Natural killer cell treated with Interleukin-12 subunit alpha and Interleukin-12 subunit beta and Interleukin-15 and Interleukin-18, amount 100 ng/mL, for 72 hours (primary cell): ENCODE measurements around the gene CD4. TPM values are rescaled to one million over a fixed set of nuclear protein-coding genes. Genes with fewer than 3 reads are reported as not detected.

ENCODE experiments used
- ATAC-seq, 2 donors: fragments of 150-1000 bp; cut with Tn5 transposase in 1 of 2; sonication (Bioruptor Pico), chemical (Tn5 transposase) in 1 of 2; 2 replicates each; pipeline ENCODE4 v1.10.0; 2021
- DNase-seq: peaks from one replicate; pipeline ENCODE4 v3.0.0; 2022; ENCODE audit warnings: low spot score
- H3K27ac Mint-ChIP-seq, 2 donors: 1 replicate in 1 of 2; 2 replicates in 1 of 2; pipeline ENCODE4 v1.8.0; 2022; ENCODE audit warnings: mixed read lengths in 2 of 2, mild to moderate bottlenecking in 1 of 2, moderate library complexity in 1 of 2
- H3K27me3 Mint-ChIP-seq, 2 donors: 1 replicate in 1 of 2; 2 replicates in 1 of 2; pipeline ENCODE4 v1.8.0; 2022; ENCODE audit warnings: mixed read lengths in 2 of 2
- H3K36me3 Mint-ChIP-seq: one replicate; pipeline ENCODE4 v1.8.0; 2022; ENCODE audit warnings: mixed read lengths
- H3K4me1 Mint-ChIP-seq, 2 donors: 1 replicate in 1 of 2; 2 replicates in 1 of 2; pipeline ENCODE4 v1.8.0; 2022; ENCODE audit warnings: low read depth in 2 of 2, mixed read lengths in 2 of 2, mild to moderate bottlenecking in 1 of 2
- H3K4me3 Mint-ChIP-seq: one replicate; pipeline ENCODE4 v1.8.0; 2022; ENCODE audit warnings: mixed read lengths
- H3K9me3 Mint-ChIP-seq: 2 replicates; pipeline ENCODE4 v1.8.0; 2022; ENCODE audit warnings: mixed read lengths
- total RNA-seq, 2 donors: library from RNA; stranded (reverse); gene quantifications; one replicate each; pipeline ENCODE4 v1.2.3, GENCODE V29; 2022

Gene CD4
- total RNA-seq, 2 donors from 2014 or later, result 0.43 to 5.4 TPM

GRCh38 chr12:6827437-6827911, 38.1 kb downstream of the CD4 start:
- peaks cover 68 to 73% of the 10 kb centered on the region in 2 donors for H3K27me3 Mint-ChIP-seq
- H3K27ac Mint-ChIP-seq, result no peak overlapping the region
- no peak for DNase-seq
- no peak for ATAC-seq
- H3K4me1 Mint-ChIP-seq, result peaks cover 19 to 27% of the 10 kb centered on the region in 2 donors
- H3K36me3 Mint-ChIP-seq, result no peaks in the 10 kb centered on the region
- no peaks in the 10 kb centered on the region for H3K9me3 Mint-ChIP-seq
- H3K4me3 Mint-ChIP-seq, result peak overlapping the region; percentile 51

- Mint-ChIP-seq H3K4me1 (peaks cover 19 to 22% of the 10 kb centered on the region in 2 donors), H3K4me3 (peak within 1 kb of the TSS; percentile 83), H3K9me3 (no peaks in the 10 kb centered on the region), H3K36me3 (no peaks in the 10 kb centered on the region), H3K27me3 (peaks cover 62 to 67% of the 10 kb centered on the region in 2 donors), H3K27ac (peak within 1 kb of the TSS in 1 of 2 donors; percentile 61)
- peak; percentile 26 to 37 for ATAC-seq
- no peak for DNase-seq
These were observed 38.9 kb downstream of the CD4 start, which contains the start of gene P3H3 for GRCh38 chr12:6827982-6828780. TSS of gene P3H3 (plus strand) at chr12:6828407. CDS start at chr12:6828441, 34 bp downstream.

- Mint-ChIP-seq H3K9me3 (no peaks in the 10 kb centered on the region), H3K27me3 (peaks cover 59 to 67% of the 10 kb centered on the region in 2 donors), H3K36me3 (no peaks in the 10 kb centered on the region), H3K27ac (peak overlapping the region in 1 of 2 donors; percentile 61), H3K4me3 (peak overlapping the region; percentile 83), H3K4me1 (peaks cover 19 to 22% of the 10 kb centered on the region in 2 donors)
- no peak for DNase-seq
- peak; percentile 37 to 59 for ATAC-seq
These were observed 39.6 kb downstream of the CD4 start for GRCh38 chr12:6828781-6829535.

GRCh38 chr12:6829536-6830220, 40.4 kb downstream of the CD4 start:
- H3K4me3 Mint-ChIP-seq, result peak overlapping the region; percentile 83
- H3K27ac Mint-ChIP-seq, result peak overlapping the region in 1 of 2 donors; percentile 61
- no peak for ATAC-seq
- no peaks in the 10 kb centered on the region for H3K36me3 Mint-ChIP-seq
- no peaks in the 10 kb centered on the region for H3K9me3 Mint-ChIP-seq
- peaks cover 54 to 61% of the 10 kb centered on the region in 2 donors for H3K27me3 Mint-ChIP-seq
- H3K4me1 Mint-ChIP-seq, result peaks cover 19 to 22% of the 10 kb centered on the region in 2 donors
- no peak for DNase-seq

- H3K9me3 Mint-ChIP-seq, result no peaks in the 10 kb centered on the region
- no peak overlapping the region for H3K4me3 Mint-ChIP-seq
- H3K27me3 Mint-ChIP-seq, result peaks cover 47 to 54% of the 10 kb centered on the region in 2 donors
These were observed 41.1 kb downstream of the CD4 start for GRCh38 chr12:6830286-6830890.

GRCh38 chr12:6830999-6831398, 41.7 kb downstream of the CD4 start:
- Mint-ChIP-seq H3K9me3 (no peaks in the 10 kb centered on the region), H3K4me1 (peaks cover 16 to 21% of the 10 kb centered on the region in 2 donors), H3K4me3 (no peak overlapping the region), H3K27me3 (peaks cover 43 to 48% of the 10 kb centered on the region in 2 donors), H3K27ac (no peak overlapping the region), H3K36me3 (no peaks in the 10 kb centered on the region)
- DNase-seq (no peak), ATAC-seq (no peak)

More at GRCh38 chr12:6830286-6830890, 41.1 kb downstream of the CD4 start:
- DNase-seq, result no peak
- H3K27ac Mint-ChIP-seq, result no peak overlapping the region
- peaks cover 16 to 21% of the 10 kb centered on the region in 2 donors for H3K4me1 Mint-ChIP-seq
- H3K36me3 Mint-ChIP-seq, result no peaks in the 10 kb centered on the region
- no peak for ATAC-seq

GRCh38 chr12:6831450-6831995, 42.2 kb downstream of the CD4 start:
- Mint-ChIP-seq H3K4me3 (no peak overlapping the region), H3K4me1 (peaks cover 16 to 21% of the 10 kb centered on the region in 2 donors), H3K9me3 (no peaks in the 10 kb centered on the region), H3K27me3 (peaks cover 38 to 44% of the 10 kb centered on the region in 2 donors), H3K27ac (no peak overlapping the region), H3K36me3 (no peaks in the 10 kb centered on the region)
- no peak for DNase-seq
- no peak for ATAC-seq

- Mint-ChIP-seq H3K36me3 (no peaks in the 10 kb centered on the region), H3K27ac (no peak overlapping the region), H3K4me1 (peaks cover 15 to 21% of the 10 kb centered on the region in 2 donors), H3K4me3 (no peak overlapping the region), H3K9me3 (no peaks in the 10 kb centered on the region), H3K27me3 (peaks cover 33 to 38% of the 10 kb centered on the region in 2 donors)
- DNase-seq, result no peak
- ATAC-seq, result no peak
These were observed 42.8 kb downstream of the CD4 start for GRCh38 chr12:6832125-6832524.

- no peak overlapping the region for H3K27ac Mint-ChIP-seq
- peaks cover 10 to 14% of the 10 kb centered on the region in 2 donors for H3K4me1 Mint-ChIP-seq
- no peaks in the 10 kb centered on the region for H3K36me3 Mint-ChIP-seq
- ATAC-seq (no peak), DNase-seq (no peak)
- H3K27me3 Mint-ChIP-seq, result peaks cover 25 to 26% of the 10 kb centered on the region in 2 donors
- H3K9me3 Mint-ChIP-seq, result no peaks in the 10 kb centered on the region
- H3K4me3 Mint-ChIP-seq, result no peak overlapping the region
These were observed 44.0 kb downstream of the CD4 start for GRCh38 chr12:6833189-6833890.

GRCh38 chr12:6834254-6834653, 44.9 kb downstream of the CD4 start:
- DNase-seq (no peak), ATAC-seq (no peak)
- Mint-ChIP-seq H3K4me3 (no peak overlapping the region), H3K36me3 (no peaks in the 10 kb centered on the region), H3K4me1 (peaks cover 5 to 8% of the 10 kb centered on the region in 2 donors), H3K27me3 (peaks cover 19 to 21% of the 10 kb centered on the region in 2 donors), H3K27ac (no peak overlapping the region), H3K9me3 (no peaks in the 10 kb centered on the region)

- peaks cover 17 to 19% of the 10 kb centered on the region in 2 donors for H3K27me3 Mint-ChIP-seq
These were observed 45.5 kb downstream of the CD4 start for GRCh38 chr12:6834873-6835272.

GRCh38 chr12:6836851-6837250, 47.5 kb downstream of the CD4 start:
- H3K4me3 Mint-ChIP-seq, result no peak overlapping the region
- DNase-seq, result no peak
- peaks cover 2 to 4% of the 10 kb centered on the region in 2 donors for H3K27me3 Mint-ChIP-seq
- no peak for ATAC-seq
- no peaks in the 10 kb centered on the region for H3K9me3 Mint-ChIP-seq
- peaks cover 3 to 4% of the 10 kb centered on the region in 2 donors for H3K4me1 Mint-ChIP-seq
- no peaks in the 10 kb centered on the region for H3K36me3 Mint-ChIP-seq
- H3K27ac Mint-ChIP-seq, result no peak overlapping the region

More at GRCh38 chr12:6834873-6835272, 45.5 kb downstream of the CD4 start:
- no peaks in the 10 kb centered on the region for H3K9me3 Mint-ChIP-seq
- H3K4me1 Mint-ChIP-seq, result peaks cover 4 to 5% of the 10 kb centered on the region in 2 donors
- no peak overlapping the region for H3K27ac Mint-ChIP-seq
- H3K4me3 Mint-ChIP-seq, result no peak overlapping the region
- DNase-seq (no peak), ATAC-seq (no peak)
- no peaks in the 10 kb centered on the region for H3K36me3 Mint-ChIP-seq
